ENCODE results near the gene TUBB2A. TPM values are rescaled to one million over a fixed set of nuclear protein-coding genes. Genes with fewer than 3 reads are reported as not detected.
A peak's percentile ranks its signal among the peaks of the same experiment; 100 is the strongest.

TUBB2A gene
- polyA plus RNA-seq, 1 of the 3 experiments (the other 2 are of a cell fraction) = 199 TPM

GRCh38 chr6:3194535-3195419 lies 37.4 kb upstream of the TUBB2A start:
- DNase-seq = peak; percentile 85
- WGBS (ENCODE audit: low lambda C conversion rate) = 79% methylated on average over 19 of the region's 19 CpGs
- no peaks in the 10 kb centered on the region for H3K79me2 ChIP-seq (ENCODE audit: insufficient read depth)
- no peaks in the 10 kb centered on the region for H4K20me1 ChIP-seq (ENCODE audit: insufficient read depth)
- no peaks in the 10 kb centered on the region for H3K27me3 ChIP-seq (ENCODE audit: insufficient read depth)
- no peaks in the 10 kb centered on the region for H3K9me3 ChIP-seq
- no peaks in the 10 kb centered on the region for H3K9me2 ChIP-seq
- H3K36me3 ChIP-seq (replicated peaks in 1 of 2; ENCODE audit: control insufficient read depth in 1 of 2, insufficient read depth in 2 of 2, low read length in 1 of 2) = no peaks in the 10 kb centered on the region
- POLR2A ChIA-PET = interaction anchor here (0.6 to 1.0 kb wide), 2 partner anchors 33 to 37 kb away, joined by 5 read pairs; partner anchors contain the start of gene TUBB2A
- no peak overlapping the region for H3K4me3 ChIP-seq (ENCODE audit: low read depth in 2 of 2, low read length in 1 of 2)
- H3K4me1 ChIP-seq (ENCODE audit: control insufficient read depth in 1 of 2, insufficient read depth in 2 of 2, low read depth in 1 of 2, low read length in 1 of 2) = peaks cover 0 to 9% of the 10 kb centered on the region in 2 experiments; a peak in 1 of 4 replicates
- H3K4me2 ChIP-seq = no peak overlapping the region
- H2AFZ ChIP-seq (ENCODE audit: low read depth) = peak overlapping the region; percentile 35; the same call in 1 of the 2 replicates
- peak overlapping the region; percentile 33 to 67; a peak in 3 of 4 replicates for H3K27ac ChIP-seq (ENCODE audit: low read depth in 2 of 2, low read length in 1 of 2)
- TF ChIP-seq GATA2 (CRISPR knock-in tag; IDR thresholded peaks at IDR 0.05) = peak; percentile 72
- TF ChIP-seq SMC3 (IDR thresholded peaks at IDR 0.05; ENCODE audit: low read depth, low read length) = no peak
- CTCF ChIA-PET = interaction anchor here (0.8 to 1.6 kb wide), 6 partner anchors 8 to 56 kb away, joined by 3 to 8 read pairs (median 4); partner anchors contain the start of gene TUBB2A
- H3F3A ChIP-seq (replicated peaks; ENCODE audit: insufficient read depth) = no peaks in the 10 kb centered on the region
- no peak overlapping the region for H3K9ac ChIP-seq

DNA sequence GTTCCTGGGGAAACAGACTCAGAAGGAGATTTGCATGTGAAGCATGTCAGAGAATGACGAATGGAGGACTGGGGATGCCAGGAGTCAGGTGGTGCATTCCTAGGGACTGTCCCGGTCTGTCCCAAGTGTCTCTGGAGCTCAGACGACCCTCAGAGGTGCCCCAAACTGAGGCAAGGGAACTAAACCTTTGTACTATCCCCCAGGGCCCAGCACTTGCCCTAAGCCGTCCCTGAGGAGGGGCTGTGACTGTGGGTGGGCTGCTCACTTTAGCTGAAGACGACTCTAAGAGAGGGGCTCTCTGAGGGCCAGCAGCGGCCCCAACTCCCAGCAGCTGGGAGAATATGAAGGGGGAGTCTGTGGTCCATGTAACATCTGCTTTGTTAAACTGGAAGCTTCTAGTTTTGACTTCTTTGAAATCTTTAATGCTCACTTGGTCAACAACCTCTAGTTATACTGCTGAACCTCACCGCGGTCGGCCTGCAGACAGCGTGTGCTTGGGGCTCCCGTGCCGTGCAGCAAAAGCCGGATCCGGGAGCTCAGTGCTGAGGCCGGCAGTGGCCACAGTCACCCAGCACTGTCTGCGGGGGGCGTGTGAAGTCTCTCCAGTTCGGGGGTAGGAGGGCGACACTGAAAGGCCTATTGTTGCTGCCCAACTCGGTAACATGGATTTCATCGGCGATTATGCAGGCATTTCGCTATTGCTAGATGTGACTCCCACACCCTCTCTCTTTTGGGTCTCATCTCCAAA lies 35.9 kb upstream of the TUBB2A start:
- no peaks in the 10 kb centered on the region for H3K9me2 ChIP-seq
- H2AFZ ChIP-seq (ENCODE audit: low read depth) = no peak overlapping the region
- H3K4me1 ChIP-seq (ENCODE audit: control insufficient read depth in 1 of 2, insufficient read depth in 2 of 2, low read depth in 1 of 2, low read length in 1 of 2) = peaks cover 0 to 9% of the 10 kb centered on the region in 2 experiments; a peak in 1 of 4 replicates
- no peak overlapping the region for H3K27ac ChIP-seq (ENCODE audit: low read depth in 2 of 2, low read length in 1 of 2)
- DNase-seq = no peak
- H3K9me3 ChIP-seq = no peaks in the 10 kb centered on the region
- no peak overlapping the region for H3K4me2 ChIP-seq
- no peak overlapping the region for H3K4me3 ChIP-seq (ENCODE audit: low read depth in 2 of 2, low read length in 1 of 2)
- 94% methylated on average over 16 of the region's 23 CpGs for WGBS (ENCODE audit: low lambda C conversion rate)
- H3K27me3 ChIP-seq (ENCODE audit: insufficient read depth) = no peaks in the 10 kb centered on the region
- ChIA-PET CTCF (no interaction called here), POLR2A (no interaction called here)
- no peaks in the 10 kb centered on the region for H3K36me3 ChIP-seq (replicated peaks in 1 of 2; ENCODE audit: control insufficient read depth in 1 of 2, insufficient read depth in 2 of 2, low read length in 1 of 2)
- no peaks in the 10 kb centered on the region for H3F3A ChIP-seq (replicated peaks; ENCODE audit: insufficient read depth)
- no peak overlapping the region for H3K9ac ChIP-seq
- no peaks in the 10 kb centered on the region for H4K20me1 ChIP-seq (ENCODE audit: insufficient read depth)
- no peaks in the 10 kb centered on the region for H3K79me2 ChIP-seq (ENCODE audit: insufficient read depth)
- TF ChIP-seq REST (IDR thresholded peaks at IDR 0.05; ENCODE audit: low read depth, low read length) = no peak
- TF ChIP-seq, protein P1, sequence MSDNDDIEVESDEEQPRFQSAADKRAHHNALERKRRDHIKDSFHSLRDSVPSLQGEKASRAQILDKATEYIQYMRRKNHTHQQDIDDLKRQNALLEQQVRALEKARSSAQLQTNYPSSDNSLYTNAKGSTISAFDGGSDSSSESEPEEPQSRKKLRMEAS (IDR thresholded peaks at IDR 0.05; ENCODE audit: low read depth) = no peak
- no peak for TF ChIP-seq MEF2A (IDR thresholded peaks at IDR 0.05; ENCODE audit: borderline replicate concordance, low read depth)
- no peak for TF ChIP-seq EP300 (IDR thresholded peaks at IDR 0.05; ENCODE audit: borderline replicate concordance in 1 of 2, low read depth in 1 of 2, low read length in 1 of 2)
- TF ChIP-seq ZBTB33 (IDR thresholded peaks at IDR 0.05; ENCODE audit: borderline replicate concordance, low read depth) = no peak
- TF ChIP-seq, protein P2, sequence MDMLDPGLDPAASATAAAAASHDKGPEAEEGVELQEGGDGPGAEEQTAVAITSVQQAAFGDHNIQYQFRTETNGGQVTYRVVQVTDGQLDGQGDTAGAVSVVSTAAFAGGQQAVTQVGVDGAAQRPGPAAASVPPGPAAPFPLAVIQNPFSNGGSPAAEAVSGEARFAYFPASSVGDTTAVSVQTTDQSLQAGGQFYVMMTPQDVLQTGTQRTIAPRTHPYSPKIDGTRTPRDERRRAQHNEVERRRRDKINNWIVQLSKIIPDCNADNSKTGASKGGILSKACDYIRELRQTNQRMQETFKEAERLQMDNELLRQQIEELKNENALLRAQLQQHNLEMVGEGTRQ (IDR thresholded peaks at IDR 0.05; ENCODE audit: borderline replicate concordance, low read depth, low read length) = no peak
- TF ChIP-seq CHD2 (IDR thresholded peaks at IDR 0.05; ENCODE audit: low read length, partially characterized antibody) = no peak
- TF ChIP-seq RFX5 (IDR thresholded peaks at IDR 0.05; ENCODE audit: low read length) = no peak
- TF ChIP-seq TEAD4 (IDR thresholded peaks at IDR 0.05; ENCODE audit: borderline replicate concordance, insufficient read depth) = no peak
- no peak for TF ChIP-seq IRF3 (IDR thresholded peaks at IDR 0.05; ENCODE audit: low read depth, low read length)
- no peak for TF ChIP-seq ELF1 (IDR thresholded peaks at IDR 0.05)
- TF ChIP-seq SMC3 (IDR thresholded peaks at IDR 0.05; ENCODE audit: low read depth, low read length) = no peak
- no peak for TF ChIP-seq FOXJ3 (CRISPR knock-in tag; IDR thresholded peaks at IDR 0.05)
- no peak for TF ChIP-seq YY1 (IDR thresholded peaks at IDR 0.05; ENCODE audit: low read depth)
- no peak for TF ChIP-seq RCOR1 (IDR thresholded peaks at IDR 0.05; ENCODE audit: low read length)

Measured in SK-N-SH (cell line).